HG03066 (cell line): Measurements from ENCODE around the gene UBE3A.

Experiments
- ATAC-seq: cut with Tn5 transposase; IDR thresholded peaks from one replicate; pipeline ENCODE4 v1.9.1; 2021; ENCODE audit warnings: low read depth; ENCODE audit not compliant: unreplicated experiment

The UBE3A gene

GRCh38 chr15:25406846-25407245 is 32.0 kb downstream of the UBE3A start:
- ATAC-seq = no peak

GRCh38 chr15:25406261-25406660 is 32.6 kb downstream of the UBE3A start:
- no peak for ATAC-seq

- no peak for ATAC-seq
Measured at GRCh38 chr15:25403771-25404170, 35.1 kb downstream of the UBE3A start.

- ATAC-seq = no peak
Measured at GRCh38 chr15:25402342-25402741, 36.5 kb downstream of the UBE3A start.

- no peak for ATAC-seq
Measured at GRCh38 chr15:25401501-25401900, 37.3 kb downstream of the UBE3A start.

GRCh38 chr15:25397100-25397499 is 41.7 kb downstream of the UBE3A start:
- ATAC-seq = no peak

- ATAC-seq = no peak
Measured at GRCh38 chr15:25394898-25395297, 43.9 kb downstream of the UBE3A start.

- ATAC-seq = no peak
Measured at GRCh38 chr15:25392806-25393205, 46.0 kb downstream of the UBE3A start.

- ATAC-seq = no peak
Measured at GRCh38 chr15:25391971-25392721, 46.7 kb downstream of the UBE3A start.

GRCh38 chr15:25385986-25386385 is 52.8 kb downstream of the UBE3A start:
- no peak for ATAC-seq

- ATAC-seq = no peak
Measured at GRCh38 chr15:25381579-25381978, 57.2 kb downstream of the UBE3A start.

GRCh38 chr15:25378501-25378901 is 60.3 kb downstream of the UBE3A start:
- no peak for ATAC-seq

GRCh38 chr15:25375557-25375956 is 63.3 kb downstream of the UBE3A start:
- no peak for ATAC-seq

GRCh38 chr15:25374143-25374542 is 64.7 kb downstream of the UBE3A start:
- ATAC-seq = no peak

- no peak for ATAC-seq
Measured at GRCh38 chr15:25372298-25372697, 66.5 kb downstream of the UBE3A start.

GRCh38 chr15:25368850-25369249 is 70.0 kb downstream of the UBE3A start:
- ATAC-seq = no peak

- ATAC-seq = no peak
Measured at GRCh38 chr15:25366058-25366457, 72.8 kb downstream of the UBE3A start.

- ATAC-seq = no peak
Measured at GRCh38 chr15:25362545-25362944, 76.3 kb downstream of the UBE3A start.

GRCh38 chr15:25347707-25348106 is 91.1 kb downstream of the UBE3A start:
- no peak for ATAC-seq

GRCh38 chr15:25346371-25346770 is 92.5 kb downstream of the UBE3A start:
- no peak for ATAC-seq

GRCh38 chr15:25345943-25346342 is 92.9 kb downstream of the UBE3A start:
- ATAC-seq = no peak

GRCh38 chr15:25342629-25343028 is 96.2 kb downstream of the UBE3A start:
- no peak for ATAC-seq

- no peak for ATAC-seq
Measured at GRCh38 chr15:25339431-25339830, 99.4 kb downstream of the UBE3A start.
